Activated naive CD4-positive, alpha-beta T cell treated with anti-CD3 and anti-CD28 coated beads, Interleukin-2, amount 50 U/mL, for 16 hours (primary cell): ENCODE data around the gene ACSF3.
"Not testable (repeated sequence)": the region's sequence is repeated elsewhere in the genome, so short reads cannot be mapped to it uniquely, and the experiment has no call there.

Experiments
- DNase-seq: peaks from one replicate; pipeline ENCODE4 v3.0.0-alpha.2; 2020

The ACSF3 gene

DNA sequence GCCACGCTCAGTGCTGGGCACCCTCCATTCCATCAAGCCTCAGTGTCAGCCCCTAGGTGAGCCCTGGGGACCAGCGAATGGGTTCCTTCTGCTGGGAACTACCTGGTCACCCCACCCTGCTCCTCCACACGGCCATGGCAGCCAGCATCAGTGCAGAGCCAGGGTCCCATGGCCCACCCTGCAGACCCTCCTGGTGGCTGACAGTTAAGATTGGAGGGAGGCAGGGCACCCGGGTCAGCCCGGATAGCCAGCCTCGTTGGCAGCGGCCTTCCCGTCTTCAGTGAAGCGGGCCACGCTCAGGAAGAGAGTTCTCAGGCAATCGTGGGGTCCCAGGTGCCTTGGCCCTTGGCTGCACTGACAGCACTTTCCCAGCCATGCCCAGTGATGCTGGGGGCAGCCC is 37.1 kb upstream of the ACSF3 start:
- no peak for DNase-seq

DNA sequence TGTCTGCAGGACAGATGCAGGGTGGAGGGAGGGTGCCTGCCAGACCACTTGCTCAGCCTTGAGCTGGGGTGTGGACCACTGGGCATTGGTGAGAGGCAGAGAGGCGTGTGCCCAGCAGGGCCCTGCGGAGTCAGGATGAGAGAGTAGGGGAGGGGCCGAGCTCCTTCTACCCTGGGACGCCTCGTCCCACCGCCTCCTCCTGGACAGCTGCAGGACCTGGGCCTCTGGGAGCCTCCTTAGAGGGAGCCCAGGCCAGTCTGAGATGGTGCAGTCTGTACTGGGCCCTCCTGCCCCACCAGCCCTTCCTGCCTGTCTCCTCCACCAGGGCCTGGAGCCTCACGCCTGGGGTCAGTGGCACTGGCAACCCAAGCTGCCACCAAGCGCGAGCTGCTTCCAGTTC is 35.9 kb upstream of the ACSF3 start:
- no peak for DNase-seq

DNA sequence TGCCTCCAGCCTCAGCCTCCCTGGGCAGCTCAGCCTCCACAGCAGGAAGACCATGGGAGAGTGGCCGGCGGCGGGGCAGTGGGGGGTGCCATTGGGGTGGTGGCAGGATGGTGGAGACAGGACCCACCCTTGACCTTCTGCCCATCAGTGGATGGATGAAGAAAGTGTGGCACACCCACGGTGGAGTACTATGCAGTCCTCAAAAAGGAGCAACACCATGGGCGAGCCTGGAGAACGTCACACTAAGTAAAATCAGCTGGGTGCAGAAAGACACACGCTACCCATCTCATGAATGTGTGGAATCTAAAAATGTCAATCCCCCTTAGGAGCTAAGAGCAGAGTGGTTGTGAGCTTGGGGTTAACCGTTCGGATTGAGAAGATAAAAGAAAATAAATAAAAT is 34.8 kb upstream of the ACSF3 start:
- no peak for DNase-seq

DNA sequence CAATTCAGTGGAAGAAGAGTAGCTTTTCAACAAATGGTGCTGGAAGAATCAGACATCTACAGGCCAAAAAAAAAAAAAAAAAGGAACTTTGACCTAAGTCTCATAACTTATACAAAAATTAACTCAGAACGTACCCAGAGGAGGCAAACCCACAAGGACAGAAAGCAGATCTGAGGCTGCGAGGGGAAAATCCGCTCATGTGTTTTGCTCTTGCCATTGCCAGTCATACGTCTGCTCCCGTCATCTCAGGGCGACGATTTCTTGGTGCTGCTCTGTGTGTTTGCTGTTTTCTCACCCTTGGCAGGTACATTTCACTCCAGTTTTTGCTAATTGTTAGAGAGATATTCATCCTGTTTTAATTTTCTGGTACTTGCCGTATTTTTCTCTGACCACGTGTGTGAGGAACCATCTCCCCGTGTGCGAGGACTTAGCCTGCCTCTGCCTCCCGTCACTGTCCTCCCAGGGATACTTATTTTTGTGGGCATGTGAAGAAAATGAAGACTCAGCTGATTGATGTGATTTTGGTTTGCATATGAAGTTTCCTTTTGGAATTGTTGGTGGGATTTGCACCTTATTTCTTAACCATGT is 33.4 kb upstream of the ACSF3 start:
- DNase-seq = no peak

DNA sequence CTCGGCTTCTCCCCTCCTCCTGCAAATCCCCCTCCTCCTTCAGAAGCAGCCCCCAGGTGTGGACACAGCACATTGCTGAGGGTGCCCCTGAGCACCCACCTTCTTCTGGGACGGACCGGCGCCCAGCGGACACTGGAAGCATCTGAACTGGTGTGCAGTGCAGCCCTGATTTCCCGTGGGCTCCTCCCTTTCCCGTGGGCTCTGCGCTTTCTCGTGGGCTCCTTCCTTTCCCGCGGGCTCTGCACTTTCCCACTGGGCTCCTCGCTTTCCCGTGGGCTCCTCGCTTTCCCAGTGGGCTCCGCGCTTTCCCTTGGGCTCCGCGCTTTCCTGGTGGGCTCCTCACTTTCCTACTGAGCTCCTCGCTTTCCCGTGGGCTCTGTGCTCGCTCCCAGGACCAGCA is 32.6 kb upstream of the ACSF3 start:
- DNase-seq = no peak

DNA sequence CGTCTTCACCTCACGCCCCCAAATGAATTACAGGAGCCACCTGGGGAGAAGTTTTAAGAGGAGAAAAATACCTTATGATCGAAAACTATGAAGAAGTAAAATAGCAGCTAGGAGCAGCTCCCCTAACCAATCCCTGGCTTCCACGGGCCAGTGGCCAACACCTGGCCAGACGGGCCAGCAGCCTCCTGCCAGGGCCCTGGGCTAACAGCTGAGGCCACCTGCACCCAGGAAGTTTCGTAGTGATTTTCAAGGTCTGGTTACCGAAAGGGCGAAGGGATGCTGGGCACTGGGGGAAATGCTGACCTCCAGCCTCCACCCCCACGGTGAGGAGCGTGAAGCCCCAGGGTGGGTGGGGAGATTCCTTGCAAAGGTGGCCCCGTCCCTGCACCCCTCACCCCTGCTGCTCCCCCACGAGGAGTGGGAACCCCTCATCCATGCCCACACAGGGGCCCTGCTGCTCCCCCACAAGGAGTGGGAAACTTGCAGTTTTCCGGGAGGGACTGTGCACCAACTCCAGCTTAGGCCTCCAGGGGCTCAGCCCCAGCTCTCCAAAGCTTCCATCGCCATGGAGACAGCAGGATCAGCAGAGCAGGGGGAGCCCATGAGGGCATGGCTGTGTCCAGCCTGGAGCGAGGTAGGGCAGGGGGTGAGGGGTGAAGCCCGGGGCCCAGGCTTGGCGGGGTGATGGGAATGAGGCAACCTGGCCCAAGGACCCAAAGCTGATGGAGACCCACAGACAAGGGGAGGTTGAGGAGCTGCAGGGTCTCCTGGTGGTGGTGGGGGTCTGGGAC is 31.9 kb upstream of the ACSF3 start:
- DNase-seq = no peak

DNA sequence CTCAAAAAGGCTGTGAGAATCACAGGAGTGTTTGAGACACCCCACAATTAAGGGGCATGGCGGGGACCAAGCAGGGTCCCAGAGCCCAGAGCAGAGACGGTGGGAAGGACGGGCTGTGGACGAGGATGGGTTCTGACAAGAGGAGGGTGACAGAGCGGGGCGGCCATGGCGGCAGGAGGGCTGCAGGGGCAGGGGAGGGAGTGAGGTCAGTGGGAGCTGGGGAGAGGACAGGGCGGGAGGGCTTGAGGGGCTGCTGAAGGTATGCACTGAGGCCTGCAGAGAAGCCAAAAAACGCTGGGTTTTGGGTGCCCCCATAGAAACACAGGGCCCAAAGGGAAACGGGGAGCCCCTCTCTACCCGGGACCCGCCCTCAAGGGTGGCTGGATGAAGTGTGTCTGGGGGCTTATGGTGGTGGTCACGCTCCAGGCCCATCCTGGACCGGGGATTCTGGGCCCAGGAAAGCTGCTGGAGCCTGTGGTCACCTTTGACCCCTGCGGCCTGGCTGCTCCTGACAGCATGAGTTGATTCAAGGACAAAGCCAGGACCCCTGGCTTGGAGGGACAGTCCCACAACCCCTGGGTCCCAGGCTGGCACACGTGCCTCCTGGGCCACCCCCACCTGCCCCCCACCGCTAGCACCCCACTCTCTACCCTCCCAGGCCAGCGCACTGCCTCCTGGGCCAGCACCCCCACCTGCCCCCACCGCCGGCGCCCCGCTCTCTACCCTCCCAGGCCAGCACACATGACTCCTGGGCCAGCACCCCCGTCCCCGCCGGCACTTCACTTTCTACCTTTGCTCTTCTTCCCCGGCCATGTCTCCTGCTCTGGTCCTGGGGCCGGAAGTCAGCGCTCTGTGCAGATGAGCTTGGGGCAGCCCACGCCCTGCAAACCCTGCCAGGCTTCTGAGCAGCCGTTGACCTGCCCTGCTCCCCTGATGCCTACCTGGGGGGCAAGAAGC is 31.0 kb upstream of the ACSF3 start:
- DNase-seq = no peak

DNA sequence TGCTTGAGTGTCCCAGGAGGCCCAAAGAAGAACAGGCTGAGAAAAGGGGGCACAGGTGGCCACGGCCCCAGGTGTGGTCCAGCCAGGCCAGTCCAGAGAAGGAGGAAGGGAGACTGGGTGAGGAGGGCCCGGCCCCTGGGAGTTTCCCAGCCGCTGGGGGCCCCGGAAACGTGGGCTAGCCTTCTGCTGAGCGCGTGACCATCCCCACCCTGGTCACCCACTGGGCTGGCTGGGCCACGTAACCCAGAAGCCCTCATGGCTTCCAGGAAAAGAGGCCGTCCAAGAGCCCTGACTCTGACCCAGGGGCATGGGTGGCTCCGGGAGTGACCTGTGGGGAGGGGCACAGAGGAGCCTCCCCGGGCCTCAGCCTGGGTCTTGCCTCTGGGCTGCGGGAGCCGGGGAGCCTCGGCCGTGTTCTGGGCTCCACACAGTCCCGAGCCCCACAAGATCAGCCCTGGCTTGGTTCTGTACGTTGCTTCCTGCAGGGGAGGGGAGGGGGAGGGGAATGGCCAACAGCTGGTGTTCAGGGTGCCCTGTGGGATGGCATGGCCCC is 29.8 kb upstream of the ACSF3 start:
- DNase-seq = no peak

DNA sequence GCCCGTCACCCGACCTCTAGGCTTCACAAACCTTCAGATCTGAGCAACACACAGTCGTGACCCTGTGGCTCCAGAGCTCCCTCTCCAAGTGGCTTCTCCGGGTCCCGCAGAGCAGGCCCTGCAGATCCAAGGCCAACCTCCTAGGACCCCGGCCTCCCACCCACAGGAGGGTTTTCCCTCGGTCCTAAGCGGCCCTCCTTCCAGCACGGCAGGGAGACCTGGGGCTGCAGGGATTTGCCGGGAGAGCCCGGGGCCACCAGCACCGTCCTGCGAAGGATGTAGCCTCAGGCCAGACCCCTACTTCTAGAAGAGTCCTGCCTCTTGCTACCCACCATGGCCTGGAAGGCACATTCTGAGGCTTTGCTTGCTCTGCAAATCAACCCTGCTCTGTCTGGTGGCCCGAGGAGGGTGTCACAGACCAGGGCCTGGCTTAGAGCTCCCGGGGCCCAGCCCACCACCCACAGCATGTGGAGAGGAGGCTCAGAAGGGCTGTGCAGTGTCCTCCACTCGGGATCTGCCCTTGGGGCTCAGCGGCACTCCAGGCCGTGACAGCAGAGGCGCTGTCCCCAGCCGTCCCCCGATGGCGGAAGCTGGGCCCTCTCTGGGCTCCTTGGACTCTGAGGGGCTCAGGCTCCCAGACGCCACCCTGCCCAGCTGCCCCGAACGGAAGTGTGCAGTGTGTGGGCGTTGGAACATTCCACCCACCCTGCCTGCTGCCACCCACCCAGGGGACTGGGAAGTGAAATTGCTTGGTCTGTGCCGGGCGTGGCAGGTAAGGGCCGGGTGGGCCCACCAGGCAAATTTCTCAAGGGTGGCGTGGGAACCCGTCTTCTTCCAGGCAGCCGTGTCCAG is 28.8 kb upstream of the ACSF3 start:
- no peak for DNase-seq

DNA sequence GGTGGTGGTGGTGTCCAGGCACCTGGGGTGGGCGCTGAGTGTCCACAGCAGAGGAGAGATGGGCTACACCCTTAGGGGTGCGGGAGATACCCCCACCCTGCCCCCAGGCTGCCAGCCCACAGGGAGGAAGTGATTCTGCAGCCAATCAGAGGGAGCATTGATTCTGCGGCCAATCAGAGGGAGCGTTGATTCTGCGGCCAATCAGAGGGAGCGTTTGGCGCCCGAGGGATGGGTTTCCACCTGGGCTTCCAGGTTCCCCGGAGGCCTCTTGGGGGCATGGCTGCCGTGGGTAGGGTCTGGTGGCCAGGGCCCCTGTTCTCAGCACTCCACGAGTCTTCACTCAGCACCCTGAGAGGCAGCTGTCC is 28.2 kb upstream of the ACSF3 start:
- DNase-seq = no peak

DNA sequence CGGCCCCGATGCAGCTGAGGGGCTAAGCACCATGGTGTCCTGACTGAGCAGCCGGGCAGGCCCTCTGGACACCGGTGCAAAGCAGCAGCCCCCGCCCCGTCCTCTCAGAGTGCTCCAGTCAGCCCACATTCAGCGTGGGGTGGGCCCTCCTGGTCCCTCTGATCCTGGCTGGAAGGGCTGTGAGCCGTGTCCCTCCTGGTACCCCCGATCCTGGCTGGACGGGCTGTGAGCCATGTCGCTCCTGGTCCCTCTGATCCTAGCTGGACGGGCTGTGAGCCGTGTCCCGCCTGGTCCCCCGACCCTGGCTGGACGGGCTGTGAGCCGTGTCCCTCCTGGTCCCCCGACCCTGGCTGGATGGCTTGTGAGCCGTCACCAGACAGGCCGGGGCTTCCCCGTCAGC is 26.9 kb upstream of the ACSF3 start:
- no peak for DNase-seq

DNA sequence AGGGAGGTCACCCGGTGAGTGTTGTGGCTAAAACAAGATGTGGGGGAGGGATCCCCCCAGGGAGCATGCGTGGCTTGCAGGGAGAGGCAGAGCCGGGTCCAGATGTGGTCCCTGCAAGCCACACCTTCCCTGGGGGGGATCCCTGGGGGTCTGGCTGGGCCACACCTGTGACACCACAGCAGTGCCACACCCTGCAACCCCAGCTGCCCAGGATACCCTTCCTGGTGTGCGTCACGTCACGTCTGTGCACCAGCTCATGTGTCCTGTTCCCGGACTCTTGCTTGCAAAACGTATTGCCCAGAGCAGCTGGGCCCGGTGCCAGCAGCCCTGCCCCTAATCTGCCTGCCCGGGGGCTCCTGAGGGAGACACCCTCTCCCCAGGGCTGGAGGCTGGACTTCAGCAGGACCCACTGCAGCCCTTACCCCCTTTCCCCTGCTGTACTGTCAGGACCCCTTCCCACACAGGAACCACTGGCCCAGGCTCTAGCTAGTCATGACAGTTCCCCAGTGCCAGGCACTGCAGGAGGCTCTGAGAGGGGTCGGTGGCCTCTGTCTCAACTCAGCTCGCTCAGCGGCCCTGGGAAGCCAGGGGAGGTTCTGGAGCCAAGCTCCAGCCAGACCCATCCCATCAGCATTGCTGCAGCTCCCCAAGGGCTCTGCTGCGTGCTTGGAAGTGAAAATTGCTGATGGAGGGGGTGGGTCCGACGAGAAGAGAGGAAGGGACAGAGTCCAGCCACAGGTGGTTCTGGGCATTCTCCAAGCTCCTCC is 25.8 kb upstream of the ACSF3 start:
- DNase-seq = no peak

DNA sequence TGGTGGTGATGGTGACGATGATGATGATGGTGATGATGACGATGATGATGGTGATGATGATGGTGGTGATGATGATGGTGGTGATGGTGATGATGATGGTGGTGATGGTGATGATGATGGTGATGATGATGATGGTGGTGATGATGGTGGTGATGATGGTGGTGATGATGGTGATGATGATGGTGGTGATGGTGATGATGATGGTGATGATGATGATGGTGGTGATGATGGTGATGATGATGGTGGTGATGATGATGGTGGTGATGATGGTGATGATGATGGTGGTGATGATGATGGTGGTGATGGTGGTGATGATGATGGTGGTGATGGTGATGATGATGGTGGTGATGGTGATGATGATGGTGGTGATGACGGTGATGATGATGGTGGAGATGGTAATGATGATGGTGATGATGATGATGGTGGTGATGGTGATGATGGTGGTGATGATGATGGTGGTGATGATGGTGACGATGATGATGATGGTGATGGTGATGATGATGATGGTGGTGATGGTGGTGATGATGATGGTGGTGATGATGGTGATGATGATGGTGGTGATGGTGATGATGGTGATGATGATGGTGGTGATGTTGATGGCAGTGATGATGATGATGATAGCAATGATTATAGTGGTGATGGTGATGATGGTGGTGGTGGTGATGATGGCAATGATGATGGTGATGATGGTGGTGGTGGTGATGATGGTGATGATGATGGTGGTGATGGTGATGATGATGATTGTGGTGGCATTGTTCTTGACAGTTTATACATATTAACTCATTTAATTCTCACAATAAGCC is 24.6 kb upstream of the ACSF3 start:
- not testable (repeated sequence) for DNase-seq

DNA sequence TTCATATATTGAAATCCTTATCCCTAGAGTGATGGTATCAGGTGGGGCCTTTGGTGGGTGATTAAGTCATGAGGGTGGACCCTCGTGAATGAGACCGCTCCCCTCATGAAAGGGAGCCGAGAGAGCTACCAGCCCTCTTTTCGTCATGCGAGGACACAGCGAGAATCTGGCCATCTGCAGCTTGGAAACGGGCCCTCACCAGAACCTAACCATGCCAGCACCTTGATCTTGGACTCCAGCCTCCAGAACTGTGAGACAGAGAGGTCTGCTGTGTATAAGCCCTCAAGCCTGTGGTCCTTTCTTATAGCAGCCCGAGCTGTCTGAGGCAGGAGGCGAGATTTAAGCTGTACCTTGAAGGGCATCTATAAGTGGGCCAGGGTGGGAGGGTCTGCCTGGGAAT is 23.7 kb upstream of the ACSF3 start:
- DNase-seq = no peak

DNA sequence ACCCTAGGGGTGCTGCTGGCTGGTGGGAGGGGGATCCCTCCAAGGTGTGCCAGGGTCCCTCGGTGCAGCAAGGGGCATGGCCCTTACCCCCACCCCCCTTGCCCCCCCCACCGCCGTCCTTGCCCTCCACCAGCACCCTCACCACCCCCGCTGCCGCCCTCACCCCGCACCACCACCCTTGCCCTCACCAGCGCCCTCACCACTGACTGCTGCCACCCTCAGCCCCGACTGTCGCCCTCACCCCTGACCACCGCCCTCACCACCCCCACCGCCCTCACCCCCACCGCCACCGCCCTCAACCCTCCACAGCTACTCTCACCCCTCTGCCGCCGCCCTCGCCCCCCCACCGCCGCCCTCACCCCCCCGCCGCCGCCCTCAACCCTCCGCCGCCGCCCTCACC is 23.1 kb upstream of the ACSF3 start:
- DNase-seq = no peak

DNA sequence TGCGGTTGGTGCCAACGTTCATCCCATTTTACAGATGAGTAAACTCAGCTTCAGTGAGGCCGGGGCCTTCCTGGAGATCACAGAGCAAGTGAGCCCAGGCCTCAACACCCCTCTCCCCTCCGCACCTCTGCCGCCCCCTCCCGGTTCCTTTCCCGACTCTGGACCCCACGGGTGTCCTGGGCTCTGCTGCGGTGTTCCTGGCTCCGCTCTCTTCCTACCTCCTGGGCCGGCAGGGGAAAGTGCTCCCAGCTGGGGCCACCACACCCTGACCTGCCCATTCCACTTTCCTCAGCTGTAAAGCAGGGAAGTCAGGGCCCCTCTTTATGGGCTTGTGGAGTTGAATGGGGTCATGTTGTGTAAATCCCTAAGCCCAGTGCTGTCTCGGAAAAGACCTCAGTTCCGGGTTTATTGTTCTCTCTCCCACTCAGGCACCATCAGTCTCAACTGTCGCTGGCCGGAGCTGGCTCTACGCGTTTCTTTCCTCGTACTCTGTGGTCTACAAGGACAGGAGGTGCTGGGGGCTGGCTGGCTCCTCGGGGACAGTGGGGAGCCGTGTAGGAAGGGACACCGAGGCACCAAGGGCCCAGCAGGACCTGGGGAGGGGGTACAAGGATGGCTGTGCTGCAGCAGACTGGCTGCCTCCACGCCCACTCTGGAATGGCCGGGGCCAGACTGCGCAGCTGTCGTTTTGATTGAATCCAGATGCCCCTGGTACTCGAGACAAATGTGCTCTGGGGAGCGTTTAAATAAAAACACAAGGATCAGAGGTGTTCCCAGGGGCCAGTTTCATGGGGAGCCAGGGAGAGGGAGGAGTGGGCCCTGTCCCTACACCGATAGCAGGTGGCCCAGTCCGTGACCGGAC is 21.7 kb upstream of the ACSF3 start:
- DNase-seq = no peak

DNA sequence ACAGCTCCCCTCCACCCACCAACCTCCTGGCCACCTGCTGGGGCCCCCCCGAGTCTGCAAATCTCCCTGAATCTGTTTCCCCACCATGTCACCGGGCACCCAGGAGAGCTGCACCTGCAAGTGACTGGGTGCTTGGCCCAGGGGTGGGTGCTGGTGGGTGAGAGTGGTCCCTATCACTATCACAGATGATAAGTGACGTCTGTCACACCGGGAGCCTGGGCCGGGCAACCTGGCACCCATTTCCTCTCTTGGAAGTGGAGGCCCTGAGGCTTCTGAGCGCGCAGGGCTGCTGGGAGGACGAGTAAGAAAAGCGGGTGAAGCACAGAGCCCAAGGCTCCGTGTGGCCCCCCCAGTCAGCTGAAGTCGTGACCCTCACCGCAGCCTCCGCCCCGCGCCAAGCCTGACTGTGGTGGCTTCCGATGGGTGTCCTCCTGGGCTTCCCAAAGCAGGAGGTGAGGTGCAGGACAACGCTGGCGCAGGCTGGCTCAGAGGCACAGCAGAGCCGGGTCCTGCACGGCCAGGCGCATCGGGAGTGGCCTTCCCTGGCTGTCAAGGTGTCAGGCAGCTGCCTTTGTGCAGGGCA is 21.0 kb upstream of the ACSF3 start:
- no peak for DNase-seq

DNA sequence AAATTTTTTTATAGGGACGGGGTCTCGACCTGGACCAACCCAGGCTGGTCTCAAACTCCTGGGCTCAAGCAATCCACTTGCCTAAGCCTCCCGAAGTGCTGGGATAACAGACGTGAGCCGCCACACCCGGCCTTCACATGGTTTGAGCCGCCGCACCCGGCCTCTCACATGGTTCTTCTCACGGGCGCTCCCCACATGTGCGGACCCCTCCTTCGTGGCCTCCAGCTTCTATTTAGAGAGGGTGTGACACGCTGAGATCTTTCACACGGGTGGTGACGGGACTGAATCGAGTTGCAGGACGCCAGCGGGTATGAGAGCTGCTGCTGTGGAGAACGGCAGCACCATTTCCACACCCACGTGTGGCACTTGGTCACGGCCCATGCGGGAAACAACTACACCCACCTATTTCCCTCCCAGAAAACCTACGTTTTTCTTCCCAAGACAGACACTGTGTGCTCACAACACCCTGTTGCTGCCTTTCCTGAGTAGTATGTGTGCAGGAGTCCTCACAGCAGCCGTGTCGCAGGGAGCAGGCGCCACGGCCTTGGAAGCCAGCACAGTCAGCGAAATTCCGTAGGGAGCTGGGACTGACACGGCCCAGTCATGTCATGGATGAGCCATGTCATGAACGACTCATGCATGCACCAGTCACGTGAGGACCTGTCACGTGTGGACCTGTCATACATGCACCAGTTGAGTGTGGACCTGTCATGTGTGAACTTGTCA is 20.1 kb upstream of the ACSF3 start:
- DNase-seq = no peak
